ENCODE data around the gene CIAO2B.
A peak's percentile ranks its signal among the peaks of the same experiment; 100 is the strongest.
"Not testable (repeated sequence)": the region's sequence is repeated elsewhere in the genome, so short reads cannot be mapped to it uniquely, and the experiment has no call there.

CIAO2B gene

GRCh38 chr16:66904846-66905632 lies 29.2 kb downstream of the CIAO2B start:
- no peak for DNase-seq (ENCODE audit: low read depth in 1 of 2, low spot score in 1 of 2)

- no peak for DNase-seq (ENCODE audit: low read depth in 1 of 2, low spot score in 1 of 2)
Observed at GRCh38 chr16:66904428-66904845, 29.8 kb downstream of the CIAO2B start.

GRCh38 chr16:66903544-66904427 lies 30.4 kb downstream of the CIAO2B start:
- no peak for DNase-seq (ENCODE audit: low read depth in 1 of 2, low spot score in 1 of 2)

- no peak for DNase-seq (ENCODE audit: low read depth in 1 of 2, low spot score in 1 of 2)
Observed at GRCh38 chr16:66902648-66903543, 31.3 kb downstream of the CIAO2B start.

- no peak for DNase-seq (ENCODE audit: low read depth in 1 of 2, low spot score in 1 of 2)
Observed at GRCh38 chr16:66901626-66902025, 32.6 kb downstream of the CIAO2B start.

- no peak for DNase-seq (ENCODE audit: low read depth in 1 of 2, low spot score in 1 of 2)
Observed at GRCh38 chr16:66900721-66901441, 33.3 kb downstream of the CIAO2B start.

DNA sequence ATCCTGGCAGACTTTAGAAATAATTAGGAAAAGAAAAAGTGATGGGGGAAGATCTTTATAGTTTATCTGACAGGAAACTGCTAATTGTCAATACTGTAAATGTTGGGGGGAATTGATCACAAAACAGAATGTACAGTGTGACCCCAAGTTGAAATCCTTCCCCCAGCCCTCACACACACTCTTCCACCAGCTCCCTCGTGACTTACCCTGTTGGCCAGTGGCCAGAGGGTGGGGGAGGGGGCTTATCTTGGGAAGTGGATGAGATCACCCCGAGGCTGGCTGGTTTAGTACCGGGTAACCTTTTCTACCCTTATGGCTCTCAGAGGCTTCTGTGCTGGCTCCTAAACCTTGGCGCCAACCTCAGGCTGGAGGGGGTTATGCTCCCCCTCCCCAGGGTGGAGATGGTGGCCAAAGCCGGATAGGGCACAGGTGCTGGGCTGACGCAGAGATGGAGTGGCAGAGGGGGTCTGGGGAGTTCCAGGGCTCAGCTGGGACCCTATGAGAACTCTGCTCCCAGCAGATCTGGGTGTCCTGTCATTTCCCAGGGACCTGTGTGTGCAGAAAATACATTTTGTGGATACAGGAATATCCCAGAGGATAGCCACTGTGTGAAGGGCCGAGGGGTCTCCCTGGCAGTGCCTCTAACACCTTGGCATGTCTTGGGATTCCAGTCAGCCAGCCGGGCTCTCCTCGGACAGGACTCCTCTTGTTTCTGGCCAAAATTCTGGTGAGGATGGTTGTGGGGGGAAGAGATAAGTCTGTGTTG lies 34.1 kb downstream of the CIAO2B start:
- no peak for DNase-seq (ENCODE audit: low read depth in 1 of 2, low spot score in 1 of 2)

- DNase-seq (ENCODE audit: low read depth in 1 of 2, low spot score in 1 of 2), result no peak
Observed at GRCh38 chr16:66899310-66899944, 34.8 kb downstream of the CIAO2B start.

GRCh38 chr16:66898933-66899309 lies 35.3 kb downstream of the CIAO2B start:
- no peak for DNase-seq (ENCODE audit: low read depth in 1 of 2, low spot score in 1 of 2)

DNA sequence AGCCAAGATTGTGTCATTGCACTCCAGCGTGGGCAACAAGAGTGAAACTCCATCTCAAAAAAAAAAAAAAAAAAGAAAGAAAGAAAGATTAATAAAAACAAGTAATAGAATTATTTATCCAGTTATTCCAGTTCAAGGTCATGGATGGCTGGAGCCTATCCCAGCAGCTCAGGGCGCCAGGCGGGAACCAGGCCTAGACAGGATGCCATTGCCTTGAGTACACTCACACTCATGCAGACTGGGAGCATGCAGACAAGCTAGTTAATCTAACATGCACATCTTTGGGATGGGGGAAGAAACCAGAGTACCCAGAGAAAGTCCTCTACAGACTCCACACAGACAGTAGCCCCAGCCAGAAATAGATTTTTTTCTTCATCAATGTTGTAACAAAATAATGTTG lies 36.0 kb downstream of the CIAO2B start:
- no peak for DNase-seq (ENCODE audit: low read depth in 1 of 2, low spot score in 1 of 2)

DNA sequence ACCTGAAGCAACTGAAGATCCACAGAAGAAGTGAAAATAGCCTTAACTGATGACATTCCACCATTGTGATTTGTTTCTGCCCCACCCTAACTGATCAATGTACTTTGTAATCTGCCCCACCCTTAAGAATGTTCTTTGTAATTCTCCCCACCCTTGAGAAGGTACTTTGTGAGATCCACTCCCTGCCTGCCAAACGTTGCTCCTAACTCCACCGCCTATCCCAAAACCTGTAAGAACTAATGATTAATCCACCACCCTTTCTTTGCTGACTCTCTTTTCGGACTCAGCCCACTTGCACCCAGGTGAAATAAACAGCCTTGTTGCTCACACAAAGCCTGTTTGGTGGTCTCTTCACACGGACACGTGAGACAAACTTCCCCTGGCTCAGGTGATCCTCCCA lies 37.5 kb downstream of the CIAO2B start:
- not testable (repeated sequence) for DNase-seq (ENCODE audit: low read depth in 1 of 2, low spot score in 1 of 2)

DNA sequence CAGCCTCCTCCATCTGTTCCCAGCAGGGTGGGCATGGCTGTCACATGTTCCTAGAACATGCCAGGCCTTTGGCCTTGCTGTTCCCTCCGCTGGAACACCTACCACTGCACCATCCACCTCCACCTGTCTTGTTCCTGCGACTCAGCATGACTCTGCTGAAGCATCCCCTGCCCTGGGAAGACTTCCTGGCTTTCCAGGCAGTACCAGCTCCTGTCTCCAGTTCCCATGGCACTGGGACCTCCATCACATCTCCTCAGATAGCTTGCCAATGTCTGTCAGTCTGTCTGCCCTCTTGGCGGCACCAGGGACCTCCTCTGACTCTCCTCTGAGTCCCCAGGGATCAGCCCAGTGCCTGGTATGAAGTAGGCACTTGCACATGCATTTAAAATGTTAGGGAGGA lies 38.2 kb downstream of the CIAO2B start:
- no peak for DNase-seq (ENCODE audit: low read depth in 1 of 2, low spot score in 1 of 2)

GRCh38 chr16:66895689-66895979 lies 38.6 kb downstream of the CIAO2B start:
- DNase-seq (ENCODE audit: low read depth in 1 of 2, low spot score in 1 of 2), result no peak

- peak; percentile 22 to 52 for DNase-seq (ENCODE audit: low read depth in 1 of 2, low spot score in 1 of 2)
Observed at GRCh38 chr16:66894948-66895688, 39.1 kb downstream of the CIAO2B start.

- no peak for DNase-seq (ENCODE audit: low read depth in 1 of 2, low spot score in 1 of 2)
Observed at GRCh38 chr16:66894055-66894454, 40.1 kb downstream of the CIAO2B start.

DNA sequence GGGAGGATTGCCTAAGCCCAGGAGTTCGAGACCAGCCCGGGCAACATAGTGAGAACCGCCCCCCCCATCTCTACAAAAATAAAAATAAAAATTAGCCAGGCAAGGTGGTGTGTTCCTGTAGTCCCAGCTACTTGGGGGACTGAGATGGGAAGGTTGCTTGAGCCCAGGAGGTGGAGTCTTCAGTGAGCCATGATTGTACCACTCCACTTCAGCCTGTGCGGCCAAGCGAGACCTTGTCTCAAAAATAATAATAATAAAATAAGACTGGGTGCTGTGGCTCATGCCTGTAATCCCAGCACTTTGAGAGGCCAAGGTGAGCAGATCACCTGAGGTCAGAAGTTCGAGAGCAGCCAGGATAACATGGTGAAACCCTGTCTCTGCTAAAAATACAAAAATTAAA lies 42.4 kb downstream of the CIAO2B start:
- DNase-seq (ENCODE audit: low read depth in 1 of 2, low spot score in 1 of 2), result no peak

- no peak for DNase-seq (ENCODE audit: low read depth in 1 of 2, low spot score in 1 of 2)
Observed at GRCh38 chr16:66891360-66891759, 42.8 kb downstream of the CIAO2B start.

DNA sequence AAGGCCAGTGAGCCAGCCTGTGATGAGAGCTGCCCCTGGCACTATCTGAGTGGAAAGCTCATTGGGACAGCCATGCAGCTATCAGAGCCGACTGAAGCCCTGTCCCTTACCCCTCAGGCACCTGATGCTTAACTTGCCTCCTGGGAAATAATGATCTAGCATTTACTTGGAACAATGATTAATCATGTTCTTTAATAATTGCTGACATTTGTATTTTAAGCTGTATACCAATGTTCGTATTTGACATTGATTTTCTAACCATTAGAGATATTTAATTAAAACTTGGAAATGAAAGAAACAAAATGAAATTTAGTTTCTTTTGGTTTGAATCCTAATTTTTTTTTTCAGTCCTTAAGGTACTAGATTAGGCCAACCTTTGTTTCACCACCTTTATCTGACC lies 43.4 kb downstream of the CIAO2B start:
- no peak for DNase-seq (ENCODE audit: low read depth in 1 of 2, low spot score in 1 of 2)

DNA sequence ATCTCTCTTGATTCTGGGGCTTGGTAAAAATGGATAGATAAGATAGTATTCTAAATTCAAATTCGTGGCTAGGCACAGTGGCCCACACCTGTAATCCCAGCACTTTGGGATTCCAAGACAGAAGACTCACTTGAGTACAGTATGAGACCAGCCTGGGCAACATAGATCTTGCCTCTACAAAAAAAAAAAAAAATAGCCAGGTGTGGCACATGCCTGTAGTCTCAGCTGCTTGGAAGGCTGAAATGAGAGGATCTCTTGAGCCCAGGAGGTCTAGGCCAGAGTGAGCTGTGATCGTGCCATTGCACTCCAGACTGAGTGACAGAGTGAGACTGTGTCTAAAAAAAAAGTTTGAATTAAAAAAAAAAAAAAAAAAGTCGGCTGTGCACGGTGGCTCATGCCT lies 44.6 kb downstream of the CIAO2B start:
- DNase-seq (ENCODE audit: low read depth in 1 of 2, low spot score in 1 of 2), result no peak

Data from activated CD4-positive, alpha-beta T cell treated with anti-CD3 and anti-CD28 coated beads, Interleukin-2, amount 50 U/mL, for 24 hours (primary cell).